Coronary artery (tissue), 2 donors: ENCODE results near the gene TTC33.

Experiments
- DNase-seq: peaks from one replicate; pipeline ENCODE4 v3.0.0-alpha.2; 2017; ENCODE audit warnings: low spot score
- H3K27ac ChIP-seq, 2 donors: fragments of 200-600 bp; sonication (generic); one replicate each; pipeline ENCODE4 v1.5.1; 2016 to 2019
- H3K4me3 ChIP-seq: fragments of 200-600 bp; sonication (generic); 2 replicates; pipeline ENCODE4 v1.5.1; 2016; ENCODE audit warnings: mild to moderate bottlenecking, moderate library complexity
- CTCF ChIP-seq: fragments of 200-600 bp; sonication (generic); IDR thresholded peaks from one replicate; pipeline ENCODE4 v1.5.1; 2019; ENCODE audit warnings: antibody characterized with exemption

The TTC33 gene

DNA sequence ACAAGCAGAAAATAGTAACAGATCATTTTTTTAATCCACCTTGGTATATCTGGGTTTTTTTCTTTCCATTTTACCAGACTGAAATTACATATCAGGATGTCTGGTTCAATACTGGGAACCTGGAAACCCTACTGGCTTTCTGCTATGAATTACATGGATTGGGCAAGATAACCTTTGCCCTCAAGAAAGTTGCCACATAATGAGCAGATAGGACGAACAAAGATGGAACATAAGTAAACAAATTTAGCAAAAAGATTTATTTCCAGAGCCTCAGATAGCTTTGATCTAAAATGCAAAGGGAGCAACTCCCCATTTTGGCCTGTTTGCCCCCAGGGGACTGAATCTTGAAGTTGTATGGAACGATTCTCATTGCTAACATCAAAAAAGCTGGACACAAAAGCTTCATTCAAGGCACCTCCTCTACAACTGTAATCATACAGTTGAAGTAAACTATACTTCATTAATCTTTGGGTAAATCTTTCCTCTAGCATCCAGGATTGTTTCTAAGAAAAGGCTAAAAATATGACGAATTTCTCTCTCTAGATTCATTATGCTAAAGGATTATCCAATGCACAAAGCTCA, 207.7 kb downstream of the TTC33 start:
- no peak overlapping the region for H3K4me3 ChIP-seq
- no peak for DNase-seq
- H3K27ac ChIP-seq, result no peak overlapping the region
- TF ChIP-seq CTCF, result no peak

DNA sequence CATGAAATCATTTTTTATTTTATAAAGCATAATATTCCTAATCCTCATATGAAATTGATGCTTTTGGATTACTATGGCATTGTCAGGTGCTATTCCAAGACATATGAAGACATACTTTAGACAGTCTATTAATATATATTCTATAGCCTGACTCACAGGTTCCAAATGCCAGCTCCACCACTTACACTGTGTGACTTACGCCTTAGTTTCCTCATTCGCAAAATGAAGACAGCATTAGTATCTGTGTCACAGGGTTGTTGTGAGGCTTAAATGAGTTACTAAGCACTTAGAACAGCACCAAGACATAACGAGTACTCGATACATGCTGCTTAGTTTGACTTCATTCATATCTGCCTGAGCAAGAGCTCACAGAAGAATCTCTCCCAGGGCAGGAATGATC, 208.2 kb downstream of the TTC33 start:
- Histone ChIP-seq H3K4me3 (no peak overlapping the region), H3K27ac (no peak overlapping the region)
- TF ChIP-seq CTCF, result no peak
- no peak for DNase-seq

GRCh38 chr5:40540301-40540700, 215.5 kb downstream of the TTC33 start:
- Histone ChIP-seq H3K4me3 (no peak overlapping the region), H3K27ac (no peak overlapping the region)
- no peak for DNase-seq
- TF ChIP-seq CTCF, result no peak

GRCh38 chr5:40524677-40525076, 231.1 kb downstream of the TTC33 start:
- no peak overlapping the region for H3K4me3 ChIP-seq
- H3K27ac ChIP-seq, result no peak overlapping the region
- no peak for DNase-seq
- no peak for TF ChIP-seq CTCF

DNA sequence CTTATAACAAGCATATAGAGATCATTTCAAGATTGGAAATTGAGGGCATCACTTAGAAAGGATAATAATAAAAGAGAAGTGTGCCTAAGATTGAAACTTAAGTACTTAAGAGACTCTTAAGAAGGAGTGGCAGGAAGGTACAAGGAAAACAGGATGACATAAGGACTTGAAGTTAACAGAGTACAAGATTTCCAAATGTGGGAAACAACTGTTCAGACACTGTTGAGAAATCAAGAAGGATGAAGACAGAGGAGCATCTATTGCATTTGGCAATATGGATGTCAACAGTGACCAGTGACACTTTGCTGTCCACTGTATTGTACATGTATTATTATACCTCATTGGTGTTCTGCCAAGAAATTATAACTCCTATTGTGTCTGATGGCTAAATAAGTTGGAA, 233.8 kb downstream of the TTC33 start:
- DNase-seq, result no peak
- H3K4me3 ChIP-seq, result no peak overlapping the region
- TF ChIP-seq CTCF, result no peak
- H3K27ac ChIP-seq, result no peak overlapping the region

DNA sequence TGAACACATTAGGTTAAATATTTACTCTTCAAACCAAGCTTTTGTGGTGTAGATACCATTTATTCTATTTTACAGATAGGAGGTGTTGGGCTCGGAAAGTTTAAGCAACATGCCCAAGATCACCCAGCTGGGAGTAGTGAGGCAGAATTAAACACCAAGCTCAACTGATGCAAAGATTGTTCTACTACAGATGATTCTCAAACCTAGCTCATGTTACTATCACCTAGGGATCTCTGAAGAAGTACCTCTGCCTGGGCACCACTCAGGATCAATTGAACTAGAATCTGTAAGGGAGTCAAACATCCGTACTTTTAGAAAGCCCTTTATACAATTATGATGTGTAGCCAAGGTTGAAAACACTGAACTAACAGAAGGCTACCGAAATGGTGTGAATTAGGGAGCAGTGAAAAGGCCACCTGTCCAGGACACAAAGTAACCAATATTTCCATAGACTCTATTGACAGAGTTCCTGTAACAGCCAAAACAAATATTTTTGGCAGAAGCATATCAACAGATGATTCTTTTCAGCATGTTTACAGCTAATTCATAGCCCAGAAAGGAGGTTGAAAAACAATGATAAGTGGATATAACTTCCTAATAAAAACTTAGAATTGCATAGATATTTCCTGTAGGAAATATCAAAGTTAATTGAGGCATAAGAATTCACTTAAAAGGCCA, 234.5 kb downstream of the TTC33 start:
- H3K4me3 ChIP-seq, result no peak overlapping the region
- DNase-seq, result no peak
- TF ChIP-seq CTCF, result no peak
- H3K27ac ChIP-seq, result no peak overlapping the region

DNA sequence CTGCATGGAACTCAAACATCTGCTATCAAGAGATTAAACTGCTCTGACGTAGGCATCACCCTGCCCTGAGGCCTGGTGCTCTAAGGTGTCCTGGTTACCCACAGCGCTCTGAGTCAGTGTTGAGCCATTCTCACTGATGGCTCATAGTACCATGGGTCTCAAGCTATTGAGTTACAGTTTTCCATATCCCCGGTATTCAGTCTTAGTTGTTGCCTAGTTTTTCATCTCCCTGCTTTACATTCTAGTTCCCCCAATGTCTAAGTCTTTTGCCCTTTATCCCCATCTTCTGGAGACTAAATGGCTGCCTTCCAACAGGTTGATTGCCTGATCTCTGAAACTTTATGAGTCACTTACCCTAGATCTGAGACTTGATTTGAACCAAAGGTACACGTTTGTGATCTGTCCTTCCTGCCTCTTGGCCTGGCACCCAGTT, 237.3 kb downstream of the TTC33 start:
- no peak for DNase-seq
- Histone ChIP-seq H3K4me3 (no peak overlapping the region), H3K27ac (no peak overlapping the region)
- no peak for TF ChIP-seq CTCF
